Measurements from ENCODE around the gene ENDOV.

The ENDOV gene

DNA sequence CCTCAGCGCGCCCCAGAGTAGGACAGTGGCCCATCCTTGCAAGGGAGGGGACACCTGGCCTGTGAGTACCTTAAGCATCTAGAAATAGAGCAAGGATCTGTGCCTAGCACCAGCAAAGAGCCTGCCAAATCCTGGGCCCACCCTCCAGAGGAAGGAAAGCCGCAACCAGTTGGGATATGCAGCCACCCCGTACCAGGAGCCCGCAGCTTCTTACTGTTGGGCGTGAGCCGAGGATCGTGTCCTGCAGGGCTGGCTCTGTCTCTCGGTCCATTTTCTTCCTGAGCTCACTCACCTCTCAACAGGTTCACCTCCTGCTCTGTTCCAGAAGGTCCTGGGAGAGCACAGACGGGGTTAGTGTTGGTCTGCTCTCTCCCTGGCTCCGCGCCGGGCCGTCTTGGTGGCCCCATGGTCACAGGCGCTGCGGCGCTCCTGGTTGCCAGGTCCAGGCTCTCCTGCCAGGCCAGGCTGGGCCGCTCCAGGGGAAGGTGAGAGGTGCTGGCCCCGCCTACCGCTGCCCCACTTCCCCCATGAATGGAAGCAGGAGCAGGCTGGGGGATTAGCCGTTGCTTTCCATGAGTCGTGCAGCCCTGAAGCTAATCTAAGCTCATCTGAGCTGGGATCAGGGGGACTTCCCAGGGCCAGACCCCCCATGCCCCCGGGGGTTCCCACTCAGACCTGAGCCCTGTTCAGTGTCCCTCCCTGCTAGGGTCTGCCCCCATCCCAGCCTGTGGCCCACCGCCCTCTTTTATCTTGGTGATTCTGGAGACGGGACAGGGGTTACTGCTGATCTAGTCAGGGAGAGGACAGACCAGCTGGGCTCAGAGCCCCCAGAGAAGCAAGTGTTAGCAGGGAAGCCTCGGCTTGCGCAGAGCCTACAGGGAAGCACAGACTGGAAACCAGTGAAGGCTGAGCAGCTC, 12.7 kb downstream of the ENDOV start:
- TF ChIP-seq ZNF274 (IDR thresholded peaks at IDR 0.05; ENCODE audit: low read depth, low read length) = no peak
- H3K4me3 ChIP-seq (ENCODE audit: low read length) = no peak overlapping the region

DNA sequence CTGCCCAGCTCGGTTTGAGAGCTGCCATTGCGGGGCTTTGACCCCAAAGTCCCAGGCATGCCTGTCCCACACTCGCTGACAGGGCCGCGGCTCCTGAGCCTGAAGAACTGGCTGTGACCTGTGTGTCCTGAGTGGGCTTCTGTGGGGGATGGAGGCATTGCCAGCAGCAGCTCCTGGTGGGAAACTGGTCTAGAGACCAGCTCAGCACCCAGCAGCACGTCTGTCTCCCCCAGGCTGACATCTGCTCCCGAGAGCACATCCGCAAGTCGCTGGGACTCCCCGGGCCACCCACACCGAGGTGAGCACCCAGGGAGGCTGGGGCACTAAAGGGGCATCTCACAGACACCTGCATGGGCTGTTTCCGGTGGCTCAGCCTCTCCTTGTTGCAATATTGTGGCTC, 13.4 kb downstream of the ENDOV start:
- no peak for TF ChIP-seq ZNF274 (IDR thresholded peaks at IDR 0.05; ENCODE audit: low read depth, low read length)
- H3K4me3 ChIP-seq (ENCODE audit: low read length) = no peak overlapping the region

DNA sequence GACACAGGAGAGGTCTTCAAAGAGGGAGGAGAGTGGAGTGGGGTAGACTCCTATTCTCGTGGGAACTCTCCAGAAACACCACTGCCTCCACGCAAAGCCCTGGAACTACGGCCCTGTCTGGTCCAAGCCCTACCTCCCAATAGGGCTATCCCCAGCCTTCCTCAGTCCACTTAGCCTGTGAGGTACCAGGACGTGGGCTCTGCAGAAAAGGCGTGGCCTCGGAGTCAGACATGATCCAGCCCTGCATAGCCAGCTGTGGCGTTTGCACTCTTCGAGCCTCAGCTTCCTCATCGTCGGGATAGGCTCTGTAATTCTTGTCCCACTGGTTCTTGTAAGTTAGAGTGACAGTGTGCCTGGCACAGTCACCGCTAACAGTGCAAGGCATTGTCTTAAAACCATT, 13.8 kb downstream of the ENDOV start:
- H3K4me3 ChIP-seq (ENCODE audit: low read length) = no peak overlapping the region
- no peak for TF ChIP-seq ZNF274 (IDR thresholded peaks at IDR 0.05; ENCODE audit: low read depth, low read length)

GRCh38 chr17:80429356-80430275, 14.6 kb downstream of the ENDOV start:
- TF ChIP-seq ZNF274 (IDR thresholded peaks at IDR 0.05; ENCODE audit: low read depth, low read length) = no peak
- no peak overlapping the region for H3K4me3 ChIP-seq (ENCODE audit: low read length)

DNA sequence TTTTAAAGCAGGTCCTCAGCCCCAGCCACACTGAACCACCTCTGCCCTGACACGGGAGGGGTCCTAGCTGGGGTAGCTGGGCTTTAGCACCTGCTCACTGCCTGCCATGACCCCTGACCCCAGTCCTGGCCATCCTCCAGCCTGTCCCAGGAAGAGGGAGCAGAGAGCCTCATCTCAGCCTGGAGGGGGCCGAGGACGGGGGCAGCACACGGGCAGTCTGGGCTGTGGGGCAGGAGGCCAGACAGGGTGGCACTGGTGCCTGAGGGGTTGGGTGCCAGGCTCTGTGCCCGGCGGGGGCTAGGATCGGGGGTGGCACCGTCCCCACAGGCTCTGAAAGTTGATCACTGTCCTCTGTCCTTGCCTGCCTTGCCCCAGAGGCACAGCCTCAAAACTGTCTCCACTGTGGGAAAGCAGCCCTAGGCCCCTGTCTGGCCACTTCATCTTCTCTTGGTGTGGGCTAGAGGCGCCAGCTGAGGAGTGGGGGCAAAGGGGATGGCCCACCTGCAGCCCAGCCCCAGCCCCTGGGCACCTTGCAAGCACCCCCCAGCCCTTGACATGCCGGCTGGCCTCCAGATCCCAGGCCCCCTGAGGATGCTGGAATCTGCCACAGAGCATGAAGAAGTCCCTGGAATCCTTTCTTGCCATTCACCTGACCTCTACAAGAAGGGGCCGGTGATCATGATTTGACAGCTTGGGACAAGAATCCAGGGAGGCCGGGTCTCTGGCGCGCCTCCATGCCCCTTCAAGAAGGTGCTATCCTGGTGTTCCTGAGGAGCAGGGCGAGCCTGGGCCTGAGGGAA, 15.7 kb downstream of the ENDOV start:
- TF ChIP-seq ZNF274 (IDR thresholded peaks at IDR 0.05; ENCODE audit: low read depth, low read length) = no peak
- no peak overlapping the region for H3K4me3 ChIP-seq (ENCODE audit: low read length)

- no peak for TF ChIP-seq ZNF274 (IDR thresholded peaks at IDR 0.05; ENCODE audit: low read depth, low read length)
Observed at GRCh38 chr17:80431246-80432195, 16.6 kb downstream of the ENDOV start.

GRCh38 chr17:80432350-80432955, 17.5 kb downstream of the ENDOV start:
- no peak for TF ChIP-seq ZNF274 (IDR thresholded peaks at IDR 0.05; ENCODE audit: low read depth, low read length)
- no peak overlapping the region for H3K4me3 ChIP-seq (ENCODE audit: low read length)

More at GRCh38 chr17:80431246-80432195, 16.6 kb downstream of the ENDOV start:
- H3K4me3 ChIP-seq (ENCODE audit: low read length) = no peak overlapping the region

DNA sequence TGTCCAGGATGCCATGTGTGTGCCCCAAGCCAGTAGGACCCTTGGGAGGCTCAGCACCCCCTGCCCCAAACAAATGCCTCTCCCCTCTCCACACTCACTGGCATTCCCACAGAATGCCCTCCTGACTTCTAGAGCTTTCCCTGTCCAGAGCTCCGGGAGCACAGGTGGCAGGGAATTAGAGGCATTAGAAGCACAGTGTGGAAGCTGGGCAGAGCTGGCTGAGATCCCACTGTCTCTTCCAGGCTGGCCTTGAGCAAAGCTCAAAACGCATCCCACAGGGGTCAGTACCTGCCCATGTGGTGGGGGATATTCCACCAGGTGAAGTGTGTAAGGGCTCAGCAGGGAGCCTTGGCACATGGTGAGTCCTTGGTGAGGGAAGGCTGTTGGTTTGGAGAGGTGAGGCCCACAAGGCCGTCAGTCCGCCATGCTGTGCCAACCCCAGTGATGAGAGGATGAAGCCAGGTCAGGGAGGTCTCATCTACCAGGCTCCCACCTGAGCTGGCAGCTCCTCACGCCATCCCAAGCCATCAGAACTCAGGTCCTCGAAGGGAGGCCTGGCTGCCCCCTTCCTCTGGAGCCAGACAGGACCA, 18.1 kb downstream of the ENDOV start:
- TF ChIP-seq ZNF274 (IDR thresholded peaks at IDR 0.05; ENCODE audit: low read depth, low read length) = no peak
- no peak overlapping the region for H3K4me3 ChIP-seq (ENCODE audit: low read length)

DNA sequence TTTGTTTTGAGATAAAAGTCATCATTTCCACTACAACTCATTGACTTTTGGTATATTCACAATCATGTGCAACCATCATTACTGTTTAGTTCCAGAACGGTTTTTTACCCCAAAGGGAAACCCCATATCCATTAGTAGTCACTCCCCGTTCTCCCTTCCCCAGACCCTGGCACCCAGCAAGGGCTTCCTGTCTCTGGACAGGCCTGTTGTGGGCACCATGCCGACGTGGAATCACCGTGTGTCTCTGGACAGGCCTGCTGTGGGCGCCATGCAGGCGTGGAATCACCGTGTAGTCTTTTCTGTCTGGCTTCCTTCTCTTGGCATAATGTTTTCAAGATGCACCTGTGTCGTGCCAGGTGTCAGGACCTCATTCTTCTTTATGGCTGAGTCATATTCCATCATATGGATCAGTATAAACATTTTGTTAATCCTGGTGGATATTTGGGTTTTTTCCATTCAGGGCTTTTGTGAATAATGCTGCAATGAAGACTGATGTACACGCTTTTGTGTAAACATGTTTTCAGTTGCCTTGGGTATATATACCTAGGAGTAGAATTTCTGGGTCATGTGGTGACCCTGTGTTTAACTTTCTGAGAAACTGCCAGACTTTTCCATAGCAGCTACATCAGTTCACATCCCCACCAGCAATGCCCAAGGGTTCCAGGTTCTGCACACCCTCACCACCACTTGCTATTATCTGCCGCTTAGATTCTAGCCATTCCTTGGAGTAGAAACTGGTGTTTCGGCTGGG, 19.1 kb downstream of the ENDOV start:
- no peak overlapping the region for H3K4me3 ChIP-seq (ENCODE audit: low read length)
- no peak for TF ChIP-seq ZNF274 (IDR thresholded peaks at IDR 0.05; ENCODE audit: low read depth, low read length)

- no peak for TF ChIP-seq ZNF274 (IDR thresholded peaks at IDR 0.05; ENCODE audit: low read depth, low read length)
- no peak overlapping the region for H3K4me3 ChIP-seq (ENCODE audit: low read length)
Observed at GRCh38 chr17:80437532-80437931, 22.6 kb downstream of the ENDOV start.

DNA sequence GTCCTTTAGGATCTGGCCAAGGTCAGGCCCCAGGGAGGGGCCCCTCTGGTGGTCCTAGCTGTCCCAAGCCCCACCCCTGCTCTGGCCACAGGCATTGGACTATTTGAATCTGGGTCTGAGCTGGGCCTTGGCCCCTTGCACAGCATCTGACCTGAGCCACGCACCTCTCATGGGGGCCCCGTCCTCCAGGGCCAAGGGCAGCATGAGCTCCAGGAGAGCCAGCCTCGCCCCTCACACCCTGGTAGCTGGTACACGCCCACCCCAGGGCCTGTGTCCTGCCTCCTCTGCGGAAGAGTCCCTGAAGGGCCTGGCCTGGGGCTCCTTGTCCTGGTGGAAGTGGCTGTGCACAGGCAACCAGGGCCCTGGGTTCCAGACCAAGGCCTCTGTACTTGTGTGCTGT, 23.8 kb downstream of the ENDOV start:
- H3K4me3 ChIP-seq (ENCODE audit: low read length) = no peak overlapping the region
- no peak for TF ChIP-seq ZNF274 (IDR thresholded peaks at IDR 0.05; ENCODE audit: low read depth, low read length)
